GM13977 (cell line): ENCODE data around the gene ATP5F1E.

Experiments
- DNase-seq: peaks from one replicate; pipeline ENCODE4 v3.0.0; 2012; ENCODE audit warnings: low spot score
- CTCF ChIP-seq: IDR thresholded peaks from 2 replicates; pipeline ENCODE4 v1.5.1; 2012; ENCODE audit warnings: mild to moderate bottlenecking, control low read depth; ENCODE audit not compliant: insufficient read depth; ENCODE audit errors: extremely low read depth, missing control alignments
- in situ Hi-C: fragments of 300-500 bp; cut with MboI; formaldehyde crosslinking; loops from one replicate; pipeline ENCODE4 v1.12.0; 2022; ENCODE audit warnings: low sequenced_read_pairs, low pct_unique_long_range_greater_than_20kb, mixed read lengths, inconsistent platforms; ENCODE audit not compliant: unreplicated experiment

ATP5F1E gene

GRCh38 chr20:59073582-59073981 lies 41.4 kb upstream of the ATP5F1E start:
- no peak for TF ChIP-seq CTCF
- in situ Hi-C loops: no loop called here
- DNase-seq: no peak

GRCh38 chr20:59071216-59071615 lies 39.1 kb upstream of the ATP5F1E start:
- peak; percentile 27 for DNase-seq
- no peak for TF ChIP-seq CTCF
- in situ Hi-C loops: no loop called here

- no peak for DNase-seq
- in situ Hi-C loops: no loop called here
Measured at GRCh38 chr20:59069026-59069425, 36.9 kb upstream of the ATP5F1E start.

GRCh38 chr20:59068534-59068933 lies 36.4 kb upstream of the ATP5F1E start:
- in situ Hi-C loops: no loop called here
- no peak for DNase-seq
- no peak for TF ChIP-seq CTCF

More at GRCh38 chr20:59069026-59069425, 36.9 kb upstream of the ATP5F1E start:
- TF ChIP-seq CTCF: no peak

DNA sequence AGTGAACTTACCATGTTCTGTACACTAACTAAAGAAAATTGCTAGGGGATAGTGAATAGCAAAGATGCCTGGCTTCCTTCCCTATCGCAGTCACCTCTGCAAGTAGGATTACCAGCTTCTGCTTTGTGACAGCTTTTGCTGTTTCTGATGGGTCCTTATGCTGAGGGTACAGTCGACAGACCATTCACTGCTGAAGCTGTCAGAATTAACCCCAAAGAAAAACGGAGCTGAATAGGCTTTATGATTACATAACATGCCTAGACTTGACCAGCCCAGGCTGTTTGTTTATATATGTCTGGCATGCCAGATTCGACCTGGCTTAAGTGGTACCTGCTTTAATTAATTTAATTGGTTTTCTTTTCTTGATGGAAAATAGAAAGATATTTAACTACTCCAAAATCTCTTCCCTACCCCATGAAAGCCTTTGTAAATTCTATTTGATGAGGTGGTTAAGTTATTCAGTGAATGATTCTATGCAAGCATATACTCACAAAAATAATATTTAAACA lies 32.1 kb upstream of the ATP5F1E start:
- TF ChIP-seq CTCF: no peak
- DNase-seq: no peak
- in situ Hi-C loops: no loop called here

DNA sequence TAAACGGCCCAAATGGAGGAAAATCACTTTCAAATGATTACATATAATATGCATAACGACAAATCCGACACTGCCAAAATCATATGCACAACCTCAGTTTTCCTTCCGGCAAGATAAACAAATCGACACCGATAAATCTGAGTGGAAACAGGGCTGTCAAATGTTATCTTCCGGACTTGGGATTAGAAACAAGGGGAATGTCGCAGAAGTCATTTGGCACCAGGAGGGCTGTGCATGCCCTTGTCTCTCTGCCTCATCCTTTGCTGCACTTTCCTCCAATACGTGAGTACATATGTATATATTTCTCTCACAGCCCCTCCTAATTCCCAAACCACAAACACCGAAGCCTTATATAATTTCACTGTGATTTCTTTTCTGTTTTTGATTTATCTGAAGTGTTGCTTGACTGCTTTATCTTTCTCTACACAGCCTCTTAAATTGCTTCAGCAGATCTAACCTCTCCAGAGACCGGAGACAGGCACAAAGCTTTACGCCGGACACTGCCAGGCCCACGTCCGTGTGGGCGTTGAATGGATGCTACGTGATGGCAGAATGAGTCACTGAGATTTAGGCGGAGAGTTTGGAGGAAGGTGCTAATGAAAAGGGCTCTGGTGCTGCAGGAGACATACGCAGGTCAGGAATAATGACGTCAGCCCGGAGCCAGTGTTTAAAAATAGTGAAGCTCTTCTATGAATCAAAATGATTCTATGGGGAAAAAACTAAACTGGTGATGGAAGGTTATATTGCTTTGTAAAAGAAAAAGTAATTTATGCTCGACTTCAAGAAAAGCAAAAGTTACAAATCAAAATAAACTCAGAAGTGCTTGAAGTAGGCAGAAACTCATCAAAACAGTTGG lies 31.5 kb upstream of the ATP5F1E start:
- no peak for TF ChIP-seq CTCF
- in situ Hi-C loops: no loop called here
- no peak for DNase-seq
